Stimulated activated CD8-positive, alpha-beta memory T cell treated with anti-CD3 and anti-CD28 coated beads, Interleukin-7, amount 100 ng/mL, for 48 hours (primary cell): ENCODE data around the gene SNX9.
"Not testable (repeated sequence)": the region's sequence is repeated elsewhere in the genome, so short reads cannot be mapped to it uniquely, and the experiment has no call there.

Experiments
- DNase-seq, 2 donors: peaks; one replicate each; pipeline ENCODE4 v3.0.0-alpha.2; 2020; ENCODE audit warnings: low read depth in 1 of 2; ENCODE audit errors: extremely low read depth in 1 of 2

The SNX9 gene

DNA sequence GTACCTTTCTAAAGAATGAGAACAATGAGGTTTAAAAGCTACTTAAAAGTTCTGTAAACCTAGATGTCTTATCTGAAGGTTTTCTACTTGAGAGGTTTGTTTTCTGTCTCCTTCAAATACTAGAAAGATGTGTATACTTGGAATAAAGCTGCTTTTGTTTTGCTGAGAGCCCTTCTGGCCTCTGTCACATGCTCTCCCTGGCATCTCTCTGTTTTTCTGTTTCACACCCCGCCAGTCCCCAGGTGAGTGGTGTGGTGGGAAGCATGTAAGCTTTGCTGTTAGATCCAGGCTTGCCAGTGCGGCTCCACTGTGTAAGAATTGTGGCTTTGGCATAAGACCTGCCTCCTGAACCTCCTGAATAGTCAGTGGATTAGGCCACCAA lies 56.8 kb downstream of the SNX9 start:
- no peak for DNase-seq

DNA sequence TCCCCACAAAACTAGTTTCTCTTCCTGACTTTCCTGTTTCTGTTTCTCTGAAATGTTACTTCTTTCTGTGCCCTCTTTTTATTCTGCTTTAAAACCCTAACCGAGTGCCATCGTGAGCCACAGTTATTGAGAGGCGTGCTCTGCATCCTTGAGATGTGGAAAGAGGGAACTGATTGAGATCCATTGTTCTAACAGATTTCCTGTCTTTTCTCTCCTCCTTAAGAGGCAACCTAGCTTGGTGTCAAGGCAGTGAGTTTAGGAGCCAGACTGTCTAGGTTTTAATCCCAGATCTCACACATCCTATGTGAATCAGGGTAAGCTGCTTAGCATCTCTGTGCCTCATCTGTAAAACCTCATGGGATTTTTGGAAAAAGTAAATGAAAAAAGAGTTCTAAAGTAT lies 57.5 kb downstream of the SNX9 start:
- no peak for DNase-seq

DNA sequence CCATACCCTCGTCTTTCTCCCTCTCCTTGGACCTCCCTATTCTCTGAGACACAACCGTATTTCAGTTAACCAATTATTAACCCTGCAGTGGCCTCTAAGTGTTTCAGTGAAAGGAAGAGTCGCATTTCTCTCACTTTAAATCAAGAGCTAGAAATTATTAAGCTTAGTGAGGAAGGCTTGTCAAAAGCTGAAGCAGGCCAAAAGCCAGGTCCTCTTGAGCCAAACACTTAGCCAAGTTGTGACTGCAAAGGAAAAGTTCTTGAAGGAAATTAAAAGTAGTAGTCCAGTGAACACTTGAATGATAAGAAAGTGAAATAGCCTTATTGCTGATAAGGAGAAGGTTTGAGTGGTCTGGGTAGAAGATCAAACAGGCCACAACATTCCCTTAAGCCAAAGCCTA lies 58.3 kb downstream of the SNX9 start:
- DNase-seq = no peak

DNA sequence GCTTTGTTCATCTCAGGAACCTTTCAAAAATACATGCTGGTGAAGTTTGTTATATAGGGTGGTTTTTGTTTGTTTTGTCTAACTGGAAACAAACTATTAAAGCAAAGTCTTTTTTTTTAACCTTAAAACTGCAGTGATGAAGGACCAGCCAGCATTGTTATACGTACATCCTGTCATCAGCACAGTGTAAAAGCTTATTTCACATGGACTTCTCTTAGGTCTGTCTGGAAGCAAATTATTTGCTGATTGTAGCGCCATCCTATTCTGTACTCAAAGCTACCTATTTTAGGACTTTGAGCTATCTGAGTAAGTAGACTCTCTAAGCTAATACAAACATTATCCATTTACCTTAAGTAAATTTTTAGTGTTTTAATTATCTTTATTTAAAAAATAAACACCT lies 61.7 kb downstream of the SNX9 start:
- DNase-seq = no peak

DNA sequence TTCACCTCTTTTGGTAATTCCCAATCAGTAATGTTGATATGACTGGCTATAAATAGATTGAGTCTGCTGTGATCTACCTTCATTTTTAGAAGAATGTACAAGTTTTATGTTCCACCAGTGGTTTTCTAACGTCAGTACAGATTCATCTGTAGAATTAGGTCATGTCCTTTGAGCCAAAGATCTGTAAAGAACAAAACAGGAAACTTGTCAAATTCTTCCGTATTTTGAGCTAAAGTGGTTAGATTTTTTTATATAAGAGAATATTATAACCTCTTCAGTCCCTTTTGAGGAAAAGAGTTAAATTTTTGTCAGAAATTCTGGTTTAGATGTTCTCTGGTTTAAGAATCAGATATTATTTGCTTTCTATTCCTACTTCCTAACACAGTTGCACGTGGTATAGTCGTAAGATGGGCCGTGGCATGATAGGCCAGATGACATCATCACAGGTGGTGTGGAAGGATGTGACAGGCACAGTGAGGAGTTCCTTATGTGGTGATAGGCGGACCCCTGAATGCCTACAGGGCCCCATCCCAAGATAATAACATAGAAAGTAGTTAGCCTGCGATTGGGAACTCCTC lies 62.3 kb downstream of the SNX9 start:
- peak in 1 of 2 donors; percentile 60 for DNase-seq

DNA sequence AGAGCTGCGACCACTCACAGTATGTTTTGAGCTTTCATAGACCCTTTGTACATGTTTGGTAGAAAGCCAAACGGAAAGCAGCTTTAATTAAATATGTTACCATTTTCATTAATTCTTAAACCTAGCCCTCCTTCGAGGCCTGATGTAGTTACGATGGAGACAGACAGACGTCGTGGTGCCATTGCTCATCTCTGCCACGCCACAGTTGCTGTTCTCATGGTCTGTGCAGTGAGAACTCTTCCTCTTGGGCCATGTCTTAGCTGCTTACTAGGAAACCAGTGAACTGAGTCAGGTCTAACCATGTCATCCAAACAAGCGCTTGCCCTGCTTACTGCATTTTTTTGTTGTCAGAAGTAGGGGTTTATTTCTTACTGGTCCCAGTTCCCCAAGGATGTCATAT lies 62.8 kb downstream of the SNX9 start:
- DNase-seq = no peak

DNA sequence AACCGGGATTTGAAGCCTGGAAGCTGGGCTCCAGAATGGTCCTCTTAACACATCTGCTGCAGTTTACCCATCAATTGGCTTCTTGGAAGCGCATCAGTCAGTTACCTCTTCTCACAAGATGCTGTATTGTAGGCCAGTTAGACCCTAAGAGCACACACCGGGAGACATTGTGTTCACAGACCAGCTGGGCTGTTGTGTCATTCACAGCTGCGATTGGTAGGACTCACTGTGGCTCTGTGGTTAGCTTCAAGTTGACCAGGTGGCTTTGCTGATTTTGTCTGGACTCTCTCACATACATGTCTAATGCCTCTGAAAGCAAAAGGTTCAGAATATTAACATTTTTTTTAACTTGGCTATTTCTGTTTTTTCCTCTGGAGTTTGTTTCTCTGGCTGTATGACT lies 64.8 kb downstream of the SNX9 start:
- DNase-seq = no peak

DNA sequence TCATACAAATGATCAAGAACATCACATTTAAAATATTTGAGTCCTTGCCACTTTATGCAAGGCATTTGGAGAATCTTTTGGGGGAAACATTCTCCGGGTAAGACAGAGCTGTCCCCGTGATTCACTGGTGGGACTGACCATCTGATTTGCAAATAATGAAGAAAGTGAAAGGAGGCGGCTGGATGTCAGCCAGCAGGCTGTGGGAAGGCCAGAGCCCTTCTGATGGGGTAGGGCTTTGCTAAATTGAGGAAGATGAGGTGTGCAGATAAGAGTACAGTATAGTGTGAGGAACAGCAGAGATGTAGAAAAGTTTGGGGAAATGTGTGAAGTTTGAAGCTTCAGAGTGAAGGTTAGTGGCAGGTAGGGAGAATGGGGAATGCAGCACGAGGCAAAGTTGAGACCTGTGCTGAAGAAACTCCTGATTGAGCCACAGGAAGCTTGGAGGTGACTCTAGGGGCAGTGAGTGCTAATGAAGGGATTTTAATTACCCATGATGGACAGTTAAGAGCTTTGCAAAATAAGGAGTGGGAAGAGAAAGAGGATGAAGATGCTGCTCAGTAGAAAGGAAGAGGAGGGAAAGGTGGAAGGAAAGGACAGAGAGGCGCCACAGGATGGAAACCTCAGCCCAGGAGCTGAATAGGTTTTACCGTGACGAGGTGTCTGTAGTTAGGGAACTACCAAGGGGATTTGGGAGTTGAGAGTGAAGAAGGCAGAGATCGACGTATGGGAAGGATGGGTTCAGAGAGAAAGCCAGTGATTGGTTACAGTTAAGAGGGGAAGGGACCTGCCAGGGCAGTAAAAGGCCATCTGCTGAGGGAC lies 68.7 kb downstream of the SNX9 start:
- no peak for DNase-seq

DNA sequence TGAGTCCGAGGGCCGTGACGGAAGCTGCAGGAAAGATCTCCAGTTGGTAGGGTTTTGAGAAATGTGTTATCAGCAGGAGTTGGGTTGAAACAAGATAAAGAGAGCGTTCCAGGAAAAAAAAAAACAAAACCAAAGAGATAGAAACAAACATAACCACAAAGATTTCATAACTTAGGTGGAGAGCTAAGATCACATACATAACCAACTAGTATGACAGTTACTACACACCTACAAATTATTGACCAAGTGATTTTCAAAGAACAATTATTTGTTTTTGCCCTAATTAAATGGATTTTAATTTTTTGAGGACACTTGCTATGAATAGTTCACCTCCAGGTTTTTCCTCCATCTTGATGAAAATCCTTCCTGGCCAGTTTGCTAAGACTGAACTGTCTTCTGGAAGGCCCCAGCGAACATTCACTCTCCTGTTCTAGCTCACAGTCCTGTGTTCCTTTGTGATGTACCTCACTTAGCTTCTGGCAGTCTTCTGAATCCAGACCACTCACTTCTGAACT lies 69.4 kb downstream of the SNX9 start:
- no peak for DNase-seq

DNA sequence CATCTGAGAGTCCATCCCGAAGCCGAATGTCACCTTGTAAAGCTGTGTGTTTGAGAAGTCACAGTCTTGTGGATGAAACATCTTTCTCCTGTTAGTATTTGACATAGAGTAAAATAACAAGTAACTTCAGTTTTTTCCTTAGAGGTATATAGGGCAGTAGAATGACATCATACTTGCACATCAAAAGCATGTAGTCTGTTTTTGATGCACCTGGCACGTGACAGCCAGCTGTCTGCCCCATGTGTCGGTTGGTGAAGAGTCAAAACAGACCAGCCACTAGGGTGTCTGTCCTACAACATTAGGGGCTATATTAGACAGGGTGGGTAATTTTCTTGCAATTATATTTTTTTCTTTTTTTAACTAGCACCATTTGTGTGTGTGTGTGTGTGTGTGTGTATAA lies 70.2 kb downstream of the SNX9 start:
- DNase-seq = no peak

DNA sequence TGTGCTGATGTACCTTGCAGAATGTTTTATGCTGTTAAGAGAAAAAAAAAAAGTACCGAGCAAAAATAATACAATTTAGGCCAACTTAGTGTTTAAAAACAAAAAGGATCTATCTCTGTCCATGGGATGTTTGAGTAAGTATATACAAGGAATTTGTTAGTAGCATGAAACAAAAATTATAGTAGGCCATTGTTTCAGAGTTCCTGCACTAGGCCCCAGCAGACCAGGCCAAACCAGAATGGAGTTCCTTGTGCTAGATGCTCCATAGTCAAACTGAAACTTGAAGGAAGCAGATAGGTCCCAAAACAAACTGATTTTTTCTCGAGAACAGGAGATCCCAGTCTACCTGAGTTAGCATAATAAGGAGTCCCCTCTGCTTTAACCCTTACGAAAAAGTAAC lies 72.5 kb downstream of the SNX9 start:
- no peak for DNase-seq

DNA sequence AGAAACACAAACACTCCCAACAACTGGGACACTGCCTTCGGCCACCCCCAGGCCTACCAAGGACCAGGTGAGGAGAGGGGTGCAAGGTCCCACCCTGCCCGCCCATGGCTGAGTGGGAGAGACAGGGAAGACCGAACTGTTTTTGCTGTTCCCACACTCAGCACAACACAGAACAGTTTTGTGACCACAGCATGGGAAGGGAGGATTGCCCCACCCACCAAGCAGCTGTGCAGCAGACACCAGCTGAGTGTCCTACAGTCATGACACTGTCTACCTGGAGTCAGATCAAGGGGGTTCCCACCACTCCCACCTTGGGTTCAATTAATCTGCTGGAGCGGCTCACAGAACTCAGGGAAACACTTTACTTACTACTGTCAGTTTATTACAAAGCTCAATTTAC lies 73.9 kb downstream of the SNX9 start:
- no peak for DNase-seq

DNA sequence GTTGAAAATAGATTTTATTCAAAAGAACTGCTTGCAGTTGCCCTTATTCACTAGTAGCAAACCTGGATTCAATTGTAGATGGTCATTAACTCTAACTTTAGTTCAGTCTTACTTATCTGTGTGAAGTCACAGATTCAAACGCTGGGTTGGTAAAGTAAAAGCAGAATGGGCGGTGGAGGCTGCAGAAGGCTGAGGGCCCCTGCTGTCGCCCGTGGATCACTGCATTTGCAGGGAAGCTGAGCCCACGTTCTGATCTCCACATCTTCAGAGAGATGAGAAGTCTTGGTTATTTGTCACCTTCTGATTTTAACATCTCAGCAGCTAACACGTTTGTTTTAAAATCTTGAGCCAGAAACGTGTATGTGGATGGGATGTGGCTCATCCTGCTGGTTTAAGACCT lies 75.1 kb downstream of the SNX9 start:
- no peak for DNase-seq

DNA sequence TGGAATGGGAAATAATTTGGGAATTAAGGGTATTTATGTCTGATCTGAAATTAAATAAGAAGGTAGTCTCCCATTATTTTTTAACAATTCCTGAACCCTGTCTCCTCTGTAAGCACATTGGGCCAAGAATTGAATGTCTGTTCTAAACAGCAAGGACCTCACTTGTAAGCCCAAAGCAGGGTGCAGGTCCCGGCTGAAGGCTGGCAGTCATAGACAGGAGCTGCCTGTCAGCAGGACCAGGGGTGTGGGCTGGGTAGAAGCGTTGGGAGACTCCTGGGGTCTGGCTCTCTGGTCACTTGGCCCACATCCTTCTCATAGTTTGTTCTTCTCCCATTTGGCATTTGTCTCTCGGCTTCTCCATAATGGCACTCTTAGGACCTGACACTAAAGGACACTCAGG lies 75.6 kb downstream of the SNX9 start:
- DNase-seq = no peak

DNA sequence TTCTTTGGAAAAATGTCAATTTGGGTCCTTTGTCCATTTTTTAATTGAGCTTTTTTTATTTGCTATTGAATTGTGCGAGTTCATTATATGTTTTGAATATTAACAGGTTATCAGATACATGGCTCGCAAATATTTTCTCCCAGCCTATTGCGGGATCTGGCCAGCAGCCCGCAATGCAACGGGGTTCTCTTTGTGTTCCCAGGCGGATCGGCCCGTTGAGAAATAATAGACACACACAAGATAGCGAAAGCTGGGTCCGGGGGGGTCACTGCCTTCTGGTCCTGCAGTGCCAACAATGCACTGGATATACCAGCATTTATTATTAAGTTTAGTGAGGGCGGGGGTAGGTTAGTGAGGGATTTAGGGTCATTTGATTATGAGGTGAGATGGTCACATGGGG lies 77.2 kb downstream of the SNX9 start:
- DNase-seq = not testable (repeated sequence)

DNA sequence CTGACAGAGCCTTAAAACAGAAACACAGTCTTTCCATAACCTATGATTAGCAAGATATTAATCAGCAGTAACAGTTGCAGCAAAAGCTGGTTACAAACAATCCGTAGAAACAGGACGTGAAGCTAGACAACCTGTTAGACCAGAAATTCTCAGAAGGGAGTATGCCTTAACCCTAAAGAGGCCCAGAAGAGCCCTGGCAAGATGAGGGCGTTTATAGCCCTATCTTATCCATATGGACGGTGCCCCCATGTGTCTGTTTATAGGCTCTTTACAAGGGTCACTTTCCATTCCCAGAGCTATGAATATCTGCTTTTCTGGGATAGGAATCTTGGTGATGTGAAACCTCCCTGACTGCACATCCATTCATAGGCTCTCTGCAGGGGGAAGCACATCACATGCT lies 77.7 kb downstream of the SNX9 start:
- DNase-seq = not testable (repeated sequence)

DNA sequence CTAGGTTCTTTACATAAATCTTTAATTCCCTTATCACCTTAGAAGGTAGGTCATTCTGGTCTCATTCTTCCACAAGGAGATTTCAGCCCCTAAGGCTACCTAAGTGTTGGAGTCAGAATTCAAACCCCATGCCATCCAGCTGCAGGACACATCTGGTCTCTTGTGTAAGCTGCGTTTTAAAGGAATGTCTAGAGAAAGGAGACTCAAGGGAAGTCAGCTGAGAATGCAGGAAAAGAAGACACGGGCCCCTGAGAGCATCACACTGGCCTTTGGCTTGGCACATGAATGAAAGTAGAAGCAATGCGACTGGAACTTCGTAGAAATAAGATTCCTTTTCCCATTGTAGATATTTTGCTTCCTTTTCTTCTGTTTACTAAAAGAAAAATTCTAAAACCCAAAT lies 82.0 kb downstream of the SNX9 start:
- DNase-seq = no peak

DNA sequence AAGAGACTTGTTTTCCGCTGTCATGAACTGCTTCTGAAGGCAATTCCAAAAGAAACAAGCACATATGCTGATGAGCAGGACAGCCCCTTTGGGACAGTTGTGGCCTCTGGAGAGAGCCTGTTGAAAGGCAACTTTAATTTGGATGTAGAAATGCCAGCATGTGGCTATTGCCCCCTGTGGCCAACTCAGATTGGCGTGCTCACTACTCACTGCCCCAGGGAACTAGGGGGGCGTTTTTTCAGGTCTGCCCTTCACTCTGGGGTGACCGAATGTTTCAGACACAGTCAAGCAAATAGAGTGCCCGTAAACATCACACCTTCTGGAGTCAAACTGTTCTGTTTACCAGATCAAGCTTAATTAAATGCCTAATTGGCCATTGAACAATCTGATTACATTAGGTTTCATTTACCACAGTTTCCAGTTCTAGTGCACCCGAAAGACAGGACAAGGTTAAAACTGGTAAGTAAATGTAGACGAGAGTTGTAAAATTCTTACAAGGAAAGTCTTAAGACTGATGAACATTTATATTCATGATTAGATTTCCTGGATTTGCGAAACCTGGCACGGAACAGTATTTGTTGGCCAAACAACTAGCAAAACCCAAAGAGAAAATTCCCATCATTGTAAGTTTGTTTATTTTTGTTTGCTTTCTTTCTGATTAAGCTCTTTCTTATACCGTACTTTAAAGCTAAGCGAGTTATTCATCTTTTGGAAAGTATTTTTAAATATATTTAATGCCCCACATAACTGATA lies 82.7 kb downstream of the SNX9 start:
- DNase-seq = no peak

DNA sequence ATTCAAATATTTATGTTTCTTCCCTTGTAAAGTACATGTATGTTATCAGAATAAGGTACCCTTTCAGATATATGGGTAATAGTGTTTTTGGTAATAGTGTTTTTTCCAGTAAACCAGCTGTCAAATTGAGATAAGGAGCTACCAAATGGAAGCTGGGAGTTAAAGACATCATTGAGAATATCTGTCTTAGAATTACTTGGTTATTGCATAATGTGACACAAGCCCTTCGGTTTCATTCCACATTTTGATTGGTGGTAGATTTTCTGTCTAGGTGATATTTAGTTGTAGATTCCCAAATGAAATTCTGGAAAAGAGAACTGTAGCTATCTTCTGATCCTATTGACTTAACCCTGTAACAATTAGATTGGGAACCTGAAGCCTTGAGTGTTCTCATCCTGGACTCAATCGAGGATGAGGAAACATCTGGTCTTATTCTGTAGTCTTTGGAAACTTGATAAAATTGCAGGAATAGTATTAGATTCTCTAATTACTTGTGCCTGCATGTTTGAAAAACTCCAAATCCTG lies 83.6 kb downstream of the SNX9 start:
- DNase-seq = no peak

DNA sequence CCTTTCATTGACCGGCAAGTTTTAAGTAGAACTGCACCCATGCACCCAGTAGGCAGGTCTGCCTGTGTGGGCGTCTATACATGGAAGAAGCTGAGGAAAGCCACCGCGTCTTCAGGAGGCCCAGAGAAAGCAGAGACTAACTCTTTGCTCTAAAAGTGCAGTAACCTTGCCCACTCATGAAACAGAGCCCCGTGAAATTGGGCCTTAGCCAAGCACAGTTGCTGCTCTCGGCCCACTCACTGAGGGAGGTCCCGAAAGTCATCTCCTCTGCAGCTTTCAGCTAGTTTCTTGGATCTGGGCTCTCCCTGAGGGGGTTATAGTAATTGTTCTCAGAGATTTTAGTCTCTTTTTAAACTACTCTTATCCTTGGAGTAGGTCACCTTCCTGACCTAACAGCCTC lies 84.6 kb downstream of the SNX9 start:
- no peak for DNase-seq

DNA sequence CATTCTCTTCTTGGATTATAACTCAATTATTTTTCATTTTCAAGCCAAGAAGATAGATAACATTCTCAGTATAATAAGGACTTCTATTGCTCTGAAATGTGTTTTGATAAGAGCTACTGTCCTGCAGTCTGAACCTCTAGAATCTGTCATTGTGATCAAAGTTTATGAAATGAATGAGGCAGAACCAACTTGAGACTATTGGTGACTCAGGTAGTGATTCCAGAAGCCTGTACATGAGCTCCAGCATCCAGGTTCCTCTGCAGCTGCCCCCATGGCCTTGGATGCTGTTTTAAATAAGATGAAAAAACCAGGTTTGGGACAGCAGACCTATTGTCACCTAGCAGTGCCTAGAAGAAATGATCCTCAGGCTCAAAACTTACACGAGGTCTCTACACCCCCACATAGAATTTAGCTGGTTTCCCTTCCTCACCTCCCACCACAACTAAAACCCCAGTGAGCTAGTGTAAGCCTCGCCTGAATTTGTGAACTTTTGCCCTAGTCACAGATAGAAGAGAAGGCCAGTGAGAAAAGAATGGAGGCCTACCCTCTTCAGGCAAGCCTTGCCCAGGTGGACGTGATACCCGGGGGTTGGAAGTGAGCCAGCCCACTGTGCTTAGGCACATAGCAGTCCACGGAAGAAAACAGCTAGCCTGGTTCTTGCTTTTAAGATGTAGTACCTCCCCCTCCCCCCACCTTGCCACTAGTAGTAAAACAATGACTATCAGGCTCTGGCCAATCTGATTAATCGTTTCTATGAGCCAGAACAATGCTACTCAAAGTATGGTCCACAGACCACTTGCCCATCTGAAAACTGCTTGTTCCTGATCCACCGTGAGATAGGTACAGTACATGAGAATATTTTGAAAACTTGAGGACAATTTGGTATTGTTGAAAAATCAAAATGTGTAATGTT lies 85.6 kb downstream of the SNX9 start:
- no peak for DNase-seq
